ENCODE data around the gene GRIK2. TPM values are rescaled to one million over a fixed set of nuclear protein-coding genes. Genes with fewer than 3 reads are reported as not detected.

The GRIK2 gene
- total and polyA plus RNA-seq, 2 experiments from 2014 or later = 0.21 to 0.45 TPM

GRCh38 chr6:101722991-101723579, 329.6 kb downstream of the GRIK2 start:
- Histone ChIP-seq H3K4me3 (no peak overlapping the region), H3K4me1 (ENCODE audit: low read depth) (no peaks in the 10 kb centered on the region), H3K9me3 (ENCODE audit: low read depth) (no peaks in the 10 kb centered on the region), H3K36me3 (no peaks in the 10 kb centered on the region), H3K27me3 (no peaks in the 10 kb centered on the region), H3K27ac (no peak overlapping the region)
- no peak for TF ChIP-seq CTCF (IDR thresholded peaks at IDR 0.05; ENCODE audit: low read depth, low read length)
- peak in 1 of 2 donors; percentile 92 for DNase-seq (ENCODE audit: low read depth in 1 of 2, low spot score in 1 of 2)

GRCh38 chr6:101728388-101728787, 334.9 kb downstream of the GRIK2 start:
- DNase-seq (ENCODE audit: low read depth in 1 of 2, low spot score in 1 of 2) = no peak
- Histone ChIP-seq H3K4me1 (ENCODE audit: low read depth) (no peaks in the 10 kb centered on the region), H3K36me3 (no peaks in the 10 kb centered on the region), H3K4me3 (no peak overlapping the region), H3K9me3 (ENCODE audit: low read depth) (no peaks in the 10 kb centered on the region), H3K27me3 (no peaks in the 10 kb centered on the region), H3K27ac (no peak overlapping the region)
- no peak for TF ChIP-seq CTCF (IDR thresholded peaks at IDR 0.05; ENCODE audit: low read depth, low read length)

DNA sequence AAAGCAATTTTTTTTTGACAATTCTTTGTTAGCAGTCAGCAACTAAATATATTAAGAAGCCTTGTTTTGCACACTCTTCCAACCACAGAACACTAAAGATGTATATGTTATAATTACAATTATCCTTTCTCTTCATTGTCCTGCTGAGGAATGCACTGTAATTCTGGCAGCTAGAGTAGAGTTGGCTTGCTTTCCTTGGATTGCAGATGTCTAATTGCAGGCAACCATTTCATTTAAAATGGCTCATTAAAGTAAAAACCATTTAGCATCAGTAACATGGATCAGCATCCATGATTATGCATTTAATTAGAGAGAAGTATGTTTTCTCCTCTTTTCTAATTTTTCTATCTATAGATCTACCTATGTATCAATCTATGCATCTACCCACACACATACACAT, 335.4 kb downstream of the GRIK2 start:
- no peak for TF ChIP-seq CTCF (IDR thresholded peaks at IDR 0.05; ENCODE audit: low read depth, low read length)
- H3K27me3 ChIP-seq = no peaks in the 10 kb centered on the region

DNA sequence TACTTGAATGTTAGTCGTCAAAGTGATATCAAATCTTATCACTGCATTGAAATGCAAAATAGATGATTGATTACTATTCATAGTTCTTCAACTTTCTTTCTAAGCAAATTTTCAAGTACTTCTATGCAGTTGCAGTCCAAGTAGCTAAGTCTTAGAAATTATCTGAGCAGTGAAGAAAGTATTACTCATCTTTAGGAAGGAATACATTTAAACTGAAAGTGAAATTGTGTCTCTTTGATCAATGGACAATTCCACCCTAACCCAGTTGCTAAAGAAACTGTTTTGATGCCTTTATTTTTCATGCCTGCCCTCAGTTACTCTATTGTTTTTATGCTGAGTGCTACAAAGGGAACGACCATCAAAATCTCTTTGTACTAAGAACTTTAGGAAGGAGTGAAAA, 337.4 kb downstream of the GRIK2 start:
- no peaks in the 10 kb centered on the region for H3K4me1 ChIP-seq (ENCODE audit: low read depth)
- DNase-seq (ENCODE audit: low read depth in 1 of 2, low spot score in 1 of 2) = peak in 1 of 2 donors; percentile 39
- H3K4me3 ChIP-seq = no peak overlapping the region
- no peaks in the 10 kb centered on the region for H3K27me3 ChIP-seq
- no peak for TF ChIP-seq CTCF (IDR thresholded peaks at IDR 0.05; ENCODE audit: low read depth, low read length)
- no peak overlapping the region for H3K27ac ChIP-seq
- no peaks in the 10 kb centered on the region for H3K9me3 ChIP-seq (ENCODE audit: low read depth)
- H3K36me3 ChIP-seq = no peaks in the 10 kb centered on the region

More for the DNA sequence above, 335.4 kb downstream of the GRIK2 start:
- H3K4me3 ChIP-seq = no peak overlapping the region
- DNase-seq (ENCODE audit: low read depth in 1 of 2, low spot score in 1 of 2) = no peak
- no peaks in the 10 kb centered on the region for H3K9me3 ChIP-seq (ENCODE audit: low read depth)
- H3K36me3 ChIP-seq = no peaks in the 10 kb centered on the region
- no peaks in the 10 kb centered on the region for H3K4me1 ChIP-seq (ENCODE audit: low read depth)
- no peak overlapping the region for H3K27ac ChIP-seq

GRCh38 chr6:101733899-101734298, 340.4 kb downstream of the GRIK2 start:
- Histone ChIP-seq H3K27me3 (no peaks in the 10 kb centered on the region), H3K4me3 (no peak overlapping the region), H3K36me3 (no peaks in the 10 kb centered on the region), H3K4me1 (ENCODE audit: low read depth) (no peaks in the 10 kb centered on the region), H3K9me3 (ENCODE audit: low read depth) (no peaks in the 10 kb centered on the region), H3K27ac (no peak overlapping the region)
- TF ChIP-seq CTCF (IDR thresholded peaks at IDR 0.05; ENCODE audit: low read depth, low read length) = no peak
- DNase-seq (ENCODE audit: low read depth in 1 of 2, low spot score in 1 of 2) = no peak

Data from cardiac muscle cell (in vitro differentiated cells and primary cell).